Natural killer cell treated with Interleukin-12 subunit alpha and Interleukin-12 subunit beta and Interleukin-15 and Interleukin-18, amount 100 ng/mL, for 72 hours (primary cell): ENCODE results near the gene TP53I13. TPM values are rescaled to one million over a fixed set of nuclear protein-coding genes. Genes with fewer than 3 reads are reported as not detected.

Source experiments
- ATAC-seq, 2 donors: fragments of 150-1000 bp; cut with Tn5 transposase in 1 of 2; sonication (Bioruptor Pico), chemical (Tn5 transposase) in 1 of 2; 2 replicates each; pipeline ENCODE4 v1.10.0; 2021
- DNase-seq: peaks from one replicate; pipeline ENCODE4 v3.0.0; 2022; ENCODE audit warnings: low spot score
- H3K27ac Mint-ChIP-seq, 2 donors: 1 replicate in 1 of 2; 2 replicates in 1 of 2; pipeline ENCODE4 v1.8.0; 2022; ENCODE audit warnings: mixed read lengths in 2 of 2, mild to moderate bottlenecking in 1 of 2, moderate library complexity in 1 of 2
- H3K27me3 Mint-ChIP-seq, 2 donors: 1 replicate in 1 of 2; 2 replicates in 1 of 2; pipeline ENCODE4 v1.8.0; 2022; ENCODE audit warnings: mixed read lengths in 2 of 2
- H3K36me3 Mint-ChIP-seq: one replicate; pipeline ENCODE4 v1.8.0; 2022; ENCODE audit warnings: mixed read lengths
- H3K4me1 Mint-ChIP-seq, 2 donors: 1 replicate in 1 of 2; 2 replicates in 1 of 2; pipeline ENCODE4 v1.8.0; 2022; ENCODE audit warnings: low read depth in 2 of 2, mixed read lengths in 2 of 2, mild to moderate bottlenecking in 1 of 2
- H3K4me3 Mint-ChIP-seq: one replicate; pipeline ENCODE4 v1.8.0; 2022; ENCODE audit warnings: mixed read lengths
- H3K9me3 Mint-ChIP-seq: 2 replicates; pipeline ENCODE4 v1.8.0; 2022; ENCODE audit warnings: mixed read lengths
- total RNA-seq, 2 donors: library from RNA; stranded (reverse); gene quantifications; one replicate each; pipeline ENCODE4 v1.2.3, GENCODE V29; 2022

The TP53I13 gene
- total RNA-seq, 2 donors from 2014 or later = 61.6 to 95.5 TPM

GRCh38 chr17:29560316-29560715 is 8.2 kb upstream of the TP53I13 start:
- DNase-seq (no peak), ATAC-seq (no peak)
- Mint-ChIP-seq H3K27me3 (no peaks in the 10 kb centered on the region), H3K4me3 (no peak overlapping the region), H3K9me3 (no peaks in the 10 kb centered on the region), H3K36me3 (no peaks in the 10 kb centered on the region), H3K4me1 (peaks cover 40% of the 10 kb centered on the region in 2 donors), H3K27ac (peak overlapping the region in 1 of 2 donors; percentile 53)

GRCh38 chr17:29561554-29562517 is 6.7 kb upstream of the TP53I13 start:
- Mint-ChIP-seq H3K27me3 (no peaks in the 10 kb centered on the region), H3K36me3 (no peaks in the 10 kb centered on the region), H3K4me1 (peaks cover 46% of the 10 kb centered on the region in 2 donors), H3K9me3 (no peaks in the 10 kb centered on the region), H3K4me3 (peak overlapping the region; percentile 71), H3K27ac (peak overlapping the region; percentile 71 to 90)
- DNase-seq (peak; percentile 58), ATAC-seq (peak in 1 of 2 donors; percentile 39)

- Mint-ChIP-seq H3K36me3 (no peaks in the 10 kb centered on the region), H3K27ac (peak overlapping the region; percentile 71 to 90), H3K27me3 (no peaks in the 10 kb centered on the region), H3K4me3 (no peak overlapping the region), H3K4me1 (peaks cover 38 to 39% of the 10 kb centered on the region in 2 donors), H3K9me3 (no peaks in the 10 kb centered on the region)
- DNase-seq (peak; percentile 25), ATAC-seq (no peak)
Measured at GRCh38 chr17:29562615-29563014, 5.9 kb upstream of the TP53I13 start.

GRCh38 chr17:29563816-29564215 is 4.7 kb upstream of the TP53I13 start:
- Mint-ChIP-seq H3K4me3 (peak overlapping the region; percentile 34), H3K27me3 (no peaks in the 10 kb centered on the region), H3K9me3 (no peaks in the 10 kb centered on the region), H3K4me1 (peaks cover 35 to 39% of the 10 kb centered on the region in 2 donors), H3K36me3 (no peaks in the 10 kb centered on the region), H3K27ac (peak overlapping the region; percentile 43 to 54)
- DNase-seq (peak; percentile 53), ATAC-seq (no peak)

GRCh38 chr17:29565643-29566472 is 2.6 kb upstream of the TP53I13 start:
- no peaks in the 10 kb centered on the region for H3K9me3 Mint-ChIP-seq
- H3K27ac Mint-ChIP-seq = peak overlapping the region; percentile 86 to 87
- ATAC-seq (peak; percentile 22 to 37), DNase-seq (peak; percentile 65)
- H3K4me1 Mint-ChIP-seq = peaks cover 40 to 44% of the 10 kb centered on the region in 2 donors
- H3K36me3 Mint-ChIP-seq = no peaks in the 10 kb centered on the region
- no peaks in the 10 kb centered on the region for H3K27me3 Mint-ChIP-seq
- peak overlapping the region; percentile 99 for H3K4me3 Mint-ChIP-seq

- DNase-seq (peak; percentile 83), ATAC-seq (peak; percentile 59 to 78)
- H3K27ac Mint-ChIP-seq = peak within 1 kb of the TSS; percentile 90 to 92
- H3K36me3 Mint-ChIP-seq = no peaks in the 10 kb centered on the region
- peak within 1 kb of the TSS; percentile 99 for H3K4me3 Mint-ChIP-seq
- no peaks in the 10 kb centered on the region for H3K27me3 Mint-ChIP-seq
- no peaks in the 10 kb centered on the region for H3K9me3 Mint-ChIP-seq
- H3K4me1 Mint-ChIP-seq = peaks cover 41 to 42% of the 10 kb centered on the region in 2 donors
Measured at GRCh38 chr17:29566473-29567303, 1.8 kb upstream of the TP53I13 start, which contains the start of gene ABHD15. TSS of gene ABHD15 (minus strand) at chr17:29567037. CDS start at chr17:29566966, 71 bp downstream.

- Mint-ChIP-seq H3K4me1 (peaks cover 36 to 37% of the 10 kb centered on the region in 2 donors), H3K4me3 (peak overlapping the region; percentile 99), H3K27me3 (no peaks in the 10 kb centered on the region), H3K9me3 (no peaks in the 10 kb centered on the region), H3K27ac (peak overlapping the region in 1 of 2 donors; percentile 92), H3K36me3 (no peaks in the 10 kb centered on the region)
- ATAC-seq (peak; percentile 8 to 14), DNase-seq (peak; percentile 57)
Measured at GRCh38 chr17:29567304-29567553, 1.3 kb upstream of the TP53I13 start.

GRCh38 chr17:29567554-29568330 is 759 bp upstream of the TP53I13 start:
- no peaks in the 10 kb centered on the region for H3K36me3 Mint-ChIP-seq
- ATAC-seq (peak; percentile 69 to 70), DNase-seq (peak; percentile 80)
- H3K4me3 Mint-ChIP-seq = peak overlapping the region; percentile 99
- H3K27me3 Mint-ChIP-seq = no peaks in the 10 kb centered on the region
- H3K9me3 Mint-ChIP-seq = no peaks in the 10 kb centered on the region
- peak overlapping the region; percentile 90 to 92 for H3K27ac Mint-ChIP-seq
- H3K4me1 Mint-ChIP-seq = peaks cover 31 to 32% of the 10 kb centered on the region in 2 donors

GRCh38 chr17:29569245-29569950 is 897 bp downstream of the TP53I13 start:
- Mint-ChIP-seq H3K4me3 (peak overlapping the region; percentile 99), H3K27me3 (no peaks in the 10 kb centered on the region), H3K9me3 (no peaks in the 10 kb centered on the region), H3K36me3 (no peaks in the 10 kb centered on the region), H3K4me1 (peaks cover 23 to 24% of the 10 kb centered on the region in 2 donors), H3K27ac (peak overlapping the region; percentile 75 to 92)
- ATAC-seq (no peak), DNase-seq (peak; percentile 58)

GRCh38 chr17:29570521-29570920 is 2.0 kb downstream of the TP53I13 start:
- Mint-ChIP-seq H3K4me3 (peak overlapping the region; percentile 68), H3K27ac (peak overlapping the region in 1 of 2 donors; percentile 54), H3K4me1 (peaks cover 19 to 23% of the 10 kb centered on the region in 2 donors), H3K27me3 (no peaks in the 10 kb centered on the region), H3K36me3 (no peaks in the 10 kb centered on the region), H3K9me3 (no peaks in the 10 kb centered on the region)
- DNase-seq (peak; percentile 53), ATAC-seq (no peak)

GRCh38 chr17:29571486-29571882 is 3.0 kb downstream of the TP53I13 start:
- Mint-ChIP-seq H3K4me3 (no peak overlapping the region), H3K4me1 (peaks cover 12 to 15% of the 10 kb centered on the region in 2 donors), H3K9me3 (no peaks in the 10 kb centered on the region), H3K36me3 (no peaks in the 10 kb centered on the region), H3K27me3 (no peaks in the 10 kb centered on the region), H3K27ac (no peak overlapping the region)
- DNase-seq = peak; percentile 51
- ATAC-seq = no peak
